Renal cortex interstitium (tissue), 11 donors: Measurements from ENCODE around the gene GPR89B. TPM values are rescaled to one million over a fixed set of nuclear protein-coding genes. Genes with fewer than 3 reads are reported as not detected.
"Not testable (repeated sequence)": the region's sequence is repeated elsewhere in the genome, so short reads cannot be mapped to it uniquely, and the experiment has no call there.

Source experiments
- DNase-seq, 11 donors: peaks; one replicate each; pipeline ENCODE4 v3.0.0-alpha.2; 2013; ENCODE audit warnings: low read depth in 9 of 11, low spot score in 4 of 11; ENCODE audit errors: extremely low read depth in 1 of 11
- polyA plus RNA-seq, 3 donors: library from polyadenylated mRNA; unstranded; fragments of 120-200 nt; gene quantifications; one replicate each; pipeline ENCODE4 v1.2.1, GENCODE V29; 2013; ENCODE audit not compliant: insufficient read length in 3 of 3

Gene GPR89B
- polyA plus RNA-seq, 3 donors: 43.6 to 50.2 (median 44.8) TPM

DNA sequence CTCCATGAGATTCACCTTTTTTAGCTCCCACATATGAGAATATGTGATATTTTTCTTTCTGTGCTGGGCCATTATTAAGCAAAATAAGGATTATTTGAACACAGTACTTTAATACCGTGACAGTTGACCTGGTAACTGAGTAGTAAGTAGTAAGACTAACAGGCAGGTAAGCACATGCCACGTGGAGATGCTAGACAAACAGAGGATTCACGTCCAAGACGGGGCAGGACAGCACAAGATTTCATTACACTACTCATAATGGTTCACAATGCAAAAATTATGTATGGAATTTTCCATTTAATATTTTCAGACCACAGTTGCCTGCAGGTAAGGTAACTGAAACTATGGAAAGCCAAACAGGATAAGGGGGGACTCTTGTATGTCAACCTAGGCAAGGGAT is 79.5 kb downstream of the GPR89B start:
- DNase-seq: not testable (repeated sequence)

GRCh38 chr1:148010527-148010926 is 82.3 kb downstream of the GPR89B start:
- no peak for DNase-seq

GRCh38 chr1:148013177-148014144 is 85.2 kb downstream of the GPR89B start:
- not testable (repeated sequence) for DNase-seq

GRCh38 chr1:148014289-148015200 is 86.3 kb downstream of the GPR89B start:
- DNase-seq: not testable (repeated sequence)

DNA sequence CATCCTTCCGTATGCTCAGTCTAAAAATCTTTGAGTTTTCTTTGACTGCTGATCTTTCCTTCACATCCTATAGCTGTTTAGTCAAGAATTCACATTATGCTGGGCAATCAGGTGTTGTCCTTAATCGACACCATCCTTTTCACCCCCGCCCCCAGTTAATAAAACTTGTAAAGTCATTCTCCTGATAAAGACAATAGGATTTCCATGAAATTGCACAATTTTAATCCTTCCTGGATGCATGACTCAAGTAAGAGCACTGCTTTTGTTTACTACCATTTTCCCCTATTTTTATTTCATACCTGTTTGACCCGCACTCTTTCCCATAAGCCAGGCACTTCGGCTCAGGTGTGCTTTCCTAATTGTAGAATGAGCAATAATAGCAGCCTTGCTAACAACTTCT is 96.7 kb downstream of the GPR89B start:
- not testable (repeated sequence) for DNase-seq

DNA sequence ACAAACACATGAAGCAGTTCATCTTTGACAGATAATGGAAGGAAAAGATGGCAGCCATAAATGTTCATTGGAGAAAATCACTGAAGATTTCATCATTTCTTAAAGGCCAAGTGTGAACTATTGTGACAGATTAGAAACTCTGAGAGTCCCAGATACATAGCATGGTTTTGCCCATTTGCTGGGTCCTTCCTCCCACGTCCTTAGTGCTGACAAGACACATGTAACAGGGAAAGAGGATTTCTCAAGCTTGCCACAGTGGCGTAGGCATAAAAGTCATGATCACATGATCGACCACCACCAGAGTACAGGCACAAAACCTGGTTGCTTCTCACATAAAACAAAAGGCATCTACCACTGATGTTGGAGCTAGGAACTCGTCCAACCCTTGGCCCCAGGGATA is 98.8 kb downstream of the GPR89B start:
- DNase-seq: not testable (repeated sequence)

- not testable (repeated sequence) for DNase-seq
These were observed 104.0 kb downstream of the GPR89B start for GRCh38 chr1:148032247-148032646.

GRCh38 chr1:148032690-148033089 is 104.5 kb downstream of the GPR89B start:
- DNase-seq: not testable (repeated sequence)

- not testable (repeated sequence) for DNase-seq
These were observed 104.9 kb downstream of the GPR89B start for GRCh38 chr1:148033147-148033546.

DNA sequence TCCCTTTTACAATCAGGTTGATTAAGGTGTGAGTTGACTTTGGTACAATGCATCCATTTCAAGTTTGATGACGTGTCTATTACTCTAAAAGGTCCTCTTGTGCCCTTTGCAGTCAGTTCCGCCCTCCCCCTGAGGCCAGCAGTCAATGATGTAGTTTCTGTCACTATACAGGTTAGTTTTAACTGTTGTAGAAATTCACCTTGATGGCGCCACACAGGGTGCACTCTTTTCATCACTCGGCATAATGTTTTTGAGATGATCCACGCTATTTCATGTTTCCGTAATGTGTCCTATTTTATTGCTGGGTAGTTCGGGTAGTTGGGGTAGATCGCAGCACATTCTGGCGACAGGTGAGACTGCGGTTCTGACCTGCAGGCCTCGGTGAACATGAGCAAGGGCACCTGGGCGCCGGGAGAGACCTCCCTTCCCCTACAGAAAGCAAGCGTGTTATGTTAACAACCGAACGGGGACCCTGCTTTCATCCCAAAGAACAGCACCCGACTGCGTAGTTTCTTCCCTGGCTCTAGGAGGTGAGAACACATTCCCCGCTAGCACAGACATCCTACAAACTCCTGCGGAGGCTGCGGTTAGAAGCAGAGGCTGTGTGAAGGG is 109.7 kb downstream of the GPR89B start:
- DNase-seq: not testable (repeated sequence)

DNA sequence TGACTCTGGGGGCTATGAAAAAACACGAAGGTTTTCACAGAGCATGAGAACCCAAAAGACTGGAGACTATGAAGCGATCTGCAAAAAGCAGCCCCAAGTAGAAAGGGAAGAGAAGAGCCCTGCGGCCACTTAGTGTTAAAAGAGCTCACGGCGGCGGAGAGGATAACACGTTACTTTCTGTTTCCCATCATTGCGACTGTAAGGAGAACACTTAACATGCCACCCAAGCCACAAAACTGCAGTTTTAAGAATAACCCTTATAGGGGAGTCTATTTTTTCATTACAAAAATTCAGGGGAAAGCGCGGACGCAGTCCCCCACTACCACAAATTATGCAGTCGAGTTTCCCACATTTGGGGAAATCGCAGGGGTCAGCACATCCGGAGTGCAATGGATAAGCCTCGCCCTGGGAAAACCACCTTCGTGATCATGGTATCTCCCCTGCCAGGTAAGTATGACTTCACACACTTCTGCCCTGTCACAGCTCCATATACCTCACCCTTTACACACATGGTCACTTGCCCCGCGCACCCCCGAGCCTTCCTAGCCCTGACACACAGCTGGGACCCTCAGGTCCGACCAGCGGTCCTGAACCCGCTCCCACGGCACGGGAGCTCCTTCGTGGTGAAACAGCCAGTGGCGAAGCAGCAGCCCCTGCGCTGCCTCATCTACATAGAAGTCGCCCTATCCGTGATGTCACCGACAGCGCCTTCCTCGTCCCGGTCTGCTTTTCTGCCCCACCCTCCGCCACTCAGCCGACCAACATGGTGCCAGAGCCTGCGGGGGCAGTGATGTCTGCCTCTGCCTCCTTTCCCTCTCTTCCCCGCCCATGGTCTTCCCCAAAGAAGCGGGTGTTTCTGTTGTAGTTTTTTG is 110.5 kb downstream of the GPR89B start:
- DNase-seq: peak in 10 of 11 donors; percentile 38 to 76 (median 60)

Other genes with a start within 250 kb of the GPR89B start
- 10 to 100 TPM; 16.2 to 27.2 (median 26.9) TPM for gene GJA5, start 167.8 kb upstream of the GPR89B start, polyA plus RNA-seq
- gene GJA8, start 25.6 kb upstream of the GPR89B start, polyA plus RNA-seq: under 1 TPM; 0.39 to 0.66 (median 0.57) TPM
- 10 to 100 TPM; 27.9 to 46.1 (median 29.8) TPM for gene NBPF11, start 223.9 kb downstream of the GPR89B start, polyA plus RNA-seq